ENCODE measurements around the gene GPR180. TPM values are rescaled to one million over a fixed set of nuclear protein-coding genes. Genes with fewer than 3 reads are reported as not detected.

GPR180 gene
- total and polyA plus RNA-seq, 10 of the 15 experiments (the other 5 are each of a cell fraction or from before 2014, with no cell fraction given): 1.6 to 7.2 (median 5.3) TPM

GRCh38 chr13:94612050-94612449, 10.4 kb downstream of the GPR180 start:
- in situ Hi-C loops (cut with MboI): loop anchor here (5.0 kb wide), 1 partner anchor 175 kb away; no protein-coding TSS in a partner anchor
- no peaks in the 10 kb centered on the region for H4K20me1 ChIP-seq (ENCODE audit: control insufficient read depth, insufficient read depth)
- peaks cover 0 to 7% of the 10 kb centered on the region in 2 experiments; a peak in 2 of 4 replicates for H3K36me3 ChIP-seq (ENCODE audit: control insufficient read depth in 2 of 2, insufficient read depth in 2 of 2, low read length in 1 of 2)
- no peaks in the 10 kb centered on the region for H3K79me2 ChIP-seq (ENCODE audit: control insufficient read depth, insufficient read depth, low read length)
- DNase-seq (ENCODE audit: low read depth, low spot score): no peak
- FAIRE-seq: no peak
- no peaks in the 10 kb centered on the region for H3K27me3 ChIP-seq (replicated peaks in 1 of 2; ENCODE audit: control insufficient read depth in 2 of 2, insufficient read depth in 2 of 2, low read length in 1 of 2)
- H3K4me2 ChIP-seq (ENCODE audit: control insufficient read depth, insufficient read depth): no peak overlapping the region
- H3K4me3 ChIP-seq: no peak overlapping the region
- intact Hi-C loops (cut with micrococcal nuclease; ENCODE audit: unreplicated experiment): no loop called here
- ChIA-PET POLR2A (no interaction called here), CTCF (no interaction called here), RAD21 (ENCODE audit: unreplicated experiment) (interaction anchor here (1.0 kb wide), 1 partner anchor 12 kb away, joined by 3 read pairs; no protein-coding TSS in a partner anchor), SMC1A (ENCODE audit: uncharacterized antibody, unreplicated experiment) (no interaction called here)
- H3K9me3 ChIP-seq (replicated peaks; ENCODE audit: control insufficient read depth, insufficient read depth, low read length): no peaks in the 10 kb centered on the region
- no peak for ATAC-seq
- no TSS peak for BruUV-seq (replicated peaks)
- no peaks in the 10 kb centered on the region for H3K4me1 ChIP-seq (ENCODE audit: control insufficient read depth, insufficient read depth, low read length)
- H3K9ac ChIP-seq (ENCODE audit: control insufficient read depth, insufficient read depth, low read length): no peak overlapping the region
- WGBS (ENCODE audit: insufficient coverage, insufficient replicate concordance, low lambda C conversion rate, missing lambda C conversion rate): 84% methylated on average over 4 of the region's 4 CpGs
- TF ChIP-seq HDAC6 (IDR thresholded peaks at IDR 0.05; ENCODE audit: unreplicated experiment) (no peak), PKNOX1 (IDR thresholded peaks at IDR 0.05) (no peak), MXI1 (IDR thresholded peaks at IDR 0.05; ENCODE audit: low read depth, low read length) (no peak), RUNX3 (IDR thresholded peaks at IDR 0.05; ENCODE audit: low read length) (no peak)
- H3K27ac ChIP-seq (ENCODE audit: control insufficient read depth, insufficient read depth): no peak overlapping the region
- no peak overlapping the region for H2AFZ ChIP-seq (ENCODE audit: control insufficient read depth, low read depth, low read length)

GRCh38 chr13:94613051-94613450, 11.4 kb downstream of the GPR180 start:
- H3K79me2 ChIP-seq (ENCODE audit: control insufficient read depth, insufficient read depth, low read length): no peaks in the 10 kb centered on the region
- FAIRE-seq (no peak), ATAC-seq (no peak), DNase-seq (ENCODE audit: low read depth, low spot score) (no peak)
- no peak overlapping the region for H3K4me3 ChIP-seq
- no peaks in the 10 kb centered on the region for H3K4me1 ChIP-seq (ENCODE audit: control insufficient read depth, insufficient read depth, low read length)
- RAD21 ChIA-PET (ENCODE audit: unreplicated experiment): interaction anchor here (1.0 to 1.1 kb wide), 2 partner anchors 13 to 178 kb away, joined by 3 to 5 read pairs; no protein-coding TSS in a partner anchor
- no peaks in the 10 kb centered on the region for H3K27me3 ChIP-seq (replicated peaks in 1 of 2; ENCODE audit: control insufficient read depth in 2 of 2, insufficient read depth in 2 of 2, low read length in 1 of 2)
- H3K36me3 ChIP-seq (ENCODE audit: control insufficient read depth in 2 of 2, insufficient read depth in 2 of 2, low read length in 1 of 2): peaks cover 0 to 6% of the 10 kb centered on the region in 2 experiments; a peak in 2 of 4 replicates
- intact Hi-C loops (cut with micrococcal nuclease; ENCODE audit: unreplicated experiment) (no loop called here), in situ Hi-C loops (cut with MboI) (loop anchor here (5.0 kb wide), 1 partner anchor 176 kb away; no protein-coding TSS in a partner anchor)
- no peak overlapping the region for H2AFZ ChIP-seq (ENCODE audit: control insufficient read depth, low read depth, low read length)
- H3K4me2 ChIP-seq (ENCODE audit: control insufficient read depth, insufficient read depth): no peak overlapping the region
- BruUV-seq (replicated peaks): no TSS peak
- H3K9me3 ChIP-seq (replicated peaks; ENCODE audit: control insufficient read depth, insufficient read depth, low read length): no peaks in the 10 kb centered on the region
- POLR2A ChIA-PET: no interaction called here
- CTCF ChIA-PET: interaction anchor here (0.6 to 1.1 kb wide), 4 partner anchors 8 to 1712 kb away, joined by 3 to 4 read pairs (median 4); no protein-coding TSS in a partner anchor
- no peak overlapping the region for H3K9ac ChIP-seq (ENCODE audit: control insufficient read depth, insufficient read depth, low read length)
- H3K27ac ChIP-seq (ENCODE audit: control insufficient read depth, insufficient read depth): no peak overlapping the region
- SMC1A ChIA-PET (ENCODE audit: uncharacterized antibody, unreplicated experiment): interaction anchor here (0.9 to 1.2 kb wide), 3 partner anchors 64 to 175 kb away, joined by 3 to 5 read pairs (median 3); no protein-coding TSS in a partner anchor
- H4K20me1 ChIP-seq (ENCODE audit: control insufficient read depth, insufficient read depth): no peaks in the 10 kb centered on the region
- TF ChIP-seq PRDM15 (CRISPR knock-in tag; IDR thresholded peaks at IDR 0.05) (no peak), NR2C1 (IDR thresholded peaks at IDR 0.05) (no peak), RUNX3 (IDR thresholded peaks at IDR 0.05; ENCODE audit: low read length) (no peak), MYC (IDR thresholded peaks at IDR 0.05; ENCODE audit: insufficient read depth, insufficient read length, insufficient replicate concordance, low read length, severe bottlenecking) (no peak)
- TF ChIP-seq, protein P1, sequence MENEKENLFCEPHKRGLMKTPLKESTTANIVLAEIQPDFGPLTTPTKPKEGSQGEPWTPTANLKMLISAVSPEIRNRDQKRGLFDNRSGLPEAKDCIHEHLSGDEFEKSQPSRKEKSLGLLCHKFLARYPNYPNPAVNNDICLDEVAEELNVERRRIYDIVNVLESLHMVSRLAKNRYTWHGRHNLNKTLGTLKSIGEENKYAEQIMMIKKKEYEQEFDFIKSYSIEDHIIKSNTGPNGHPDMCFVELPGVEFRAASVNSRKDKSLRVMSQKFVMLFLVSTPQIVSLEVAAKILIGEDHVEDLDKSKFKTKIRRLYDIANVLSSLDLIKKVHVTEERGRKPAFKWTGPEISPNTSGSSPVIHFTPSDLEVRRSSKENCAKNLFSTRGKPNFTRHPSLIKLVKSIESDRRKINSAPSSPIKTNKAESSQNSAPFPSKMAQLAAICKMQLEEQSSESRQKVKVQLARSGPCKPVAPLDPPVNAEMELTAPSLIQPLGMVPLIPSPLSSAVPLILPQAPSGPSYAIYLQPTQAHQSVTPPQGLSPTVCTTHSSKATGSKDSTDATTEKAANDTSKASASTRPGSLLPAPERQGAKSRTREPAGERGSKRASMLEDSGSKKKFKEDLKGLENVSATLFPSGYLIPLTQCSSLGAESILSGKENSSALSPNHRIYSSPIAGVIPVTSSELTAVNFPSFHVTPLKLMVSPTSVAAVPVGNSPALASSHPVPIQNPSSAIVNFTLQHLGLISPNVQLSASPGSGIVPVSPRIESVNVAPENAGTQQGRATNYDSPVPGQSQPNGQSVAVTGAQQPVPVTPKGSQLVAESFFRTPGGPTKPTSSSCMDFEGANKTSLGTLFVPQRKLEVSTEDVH (IDR thresholded peaks at IDR 0.05; ENCODE audit: low read depth, partially characterized antibody): no peak
